GM12892 (cell line): ENCODE measurements around the gene TRPM4.
A peak's percentile ranks its signal among the peaks of the same experiment; 100 is the strongest.

ENCODE experiments used
- DNase-seq: peaks from one replicate; pipeline ENCODE4 v3.0.0; 2011; ENCODE audit not compliant: insufficient read length
- FAIRE-seq: peaks from 2 replicates; lab custom pipeline; 2011; peaks lifted over from hg19 to GRCh38; lab: Jason Lieb, UNC
- POLR2A ChIP-seq: IDR thresholded peaks from 2 replicates; pipeline ENCODE4 v1.6.1; 2011; ENCODE audit warnings: low read depth, low read length, control low read depth
- POLR2AphosphoS5 ChIP-seq: IDR thresholded peaks from 2 replicates; pipeline ENCODE4 v1.6.1; 2011; ENCODE audit warnings: low read depth, low read length, control low read depth
- TAF1 ChIP-seq: IDR thresholded peaks from 2 replicates; pipeline ENCODE4 v1.6.1; 2011; ENCODE audit warnings: low read depth, mild to moderate bottlenecking, control low read depth, low read length, borderline replicate concordance

The TRPM4 gene

GRCh38 chr19:49231389-49231788, 73.8 kb downstream of the TRPM4 start:
- peak; percentile 42 for DNase-seq
- TF ChIP-seq POLR2A (no peak), TAF1 (no peak), POLR2AphosphoS5 (no peak)
- FAIRE-seq: peak; percentile 30

GRCh38 chr19:49231804-49232203, 74.2 kb downstream of the TRPM4 start:
- TF ChIP-seq POLR2AphosphoS5 (no peak), POLR2A (no peak), TAF1 (no peak)
- FAIRE-seq (no peak), DNase-seq (peak; percentile 36)

- no peak for FAIRE-seq
- TF ChIP-seq POLR2A (no peak), POLR2AphosphoS5 (no peak), TAF1 (no peak)
- no peak for DNase-seq
Measured at GRCh38 chr19:49233163-49233562, 75.6 kb downstream of the TRPM4 start.

- no peak for DNase-seq
- no peak for FAIRE-seq
- TF ChIP-seq POLR2AphosphoS5 (no peak), POLR2A (no peak), TAF1 (no peak)
Measured at GRCh38 chr19:49241769-49242168, 84.2 kb downstream of the TRPM4 start.

GRCh38 chr19:49243129-49243528, 85.5 kb downstream of the TRPM4 start:
- DNase-seq (no peak), FAIRE-seq (no peak)
- TF ChIP-seq TAF1 (no peak), POLR2A (no peak), POLR2AphosphoS5 (no peak)

- no peak for FAIRE-seq
- no peak for DNase-seq
- TF ChIP-seq POLR2A (no peak), POLR2AphosphoS5 (no peak), TAF1 (no peak)
Measured at GRCh38 chr19:49243726-49244125, 86.1 kb downstream of the TRPM4 start.

GRCh38 chr19:49244256-49244655, 86.7 kb downstream of the TRPM4 start:
- DNase-seq (no peak), FAIRE-seq (no peak)
- TF ChIP-seq TAF1: no peak
- TF ChIP-seq POLR2A: no peak

GRCh38 chr19:49247676-49248075, 90.1 kb downstream of the TRPM4 start:
- no peak for FAIRE-seq

GRCh38 chr19:49249933-49250332, 92.3 kb downstream of the TRPM4 start:
- DNase-seq: no peak
- FAIRE-seq: no peak
- TF ChIP-seq TAF1: no peak
- no peak for TF ChIP-seq POLR2AphosphoS5

More at GRCh38 chr19:49247676-49248075, 90.1 kb downstream of the TRPM4 start:
- TF ChIP-seq POLR2AphosphoS5: no peak
- TF ChIP-seq TAF1: no peak
- no peak for DNase-seq

- DNase-seq (no peak), FAIRE-seq (no peak)
- TF ChIP-seq POLR2AphosphoS5: no peak
- TF ChIP-seq POLR2A: no peak
- no peak for TF ChIP-seq TAF1
Measured at GRCh38 chr19:49255674-49256073, 98.1 kb downstream of the TRPM4 start.

- FAIRE-seq: no peak
- no peak for DNase-seq
Measured at GRCh38 chr19:49256691-49257090, 99.1 kb downstream of the TRPM4 start.

More at GRCh38 chr19:49256691-49257090, 99.1 kb downstream of the TRPM4 start:
- TF ChIP-seq TAF1: no peak
